GM04503 (cell line): ENCODE measurements around the gene KHSRP.
A peak's percentile ranks its signal among the peaks of the same experiment; 100 is the strongest.
"Not testable (repeated sequence)": the region's sequence is repeated elsewhere in the genome, so short reads cannot be mapped to it uniquely, and the experiment has no call there.

Experiments used
- DNase-seq: peaks from one replicate; pipeline ENCODE4 v3.0.0-alpha.2; 2012; ENCODE audit warnings: low read depth

The KHSRP gene

GRCh38 chr19:6416658-6417405 is 7.8 kb downstream of the KHSRP start:
- no peak for DNase-seq

- no peak for DNase-seq
Observed at GRCh38 chr19:6415591-6416190, 8.9 kb downstream of the KHSRP start.

- DNase-seq, result no peak
Observed at GRCh38 chr19:6414793-6415590, 9.6 kb downstream of the KHSRP start.

GRCh38 chr19:6413721-6414643 is 10.6 kb downstream of the KHSRP start:
- no peak for DNase-seq

- no peak for DNase-seq
Observed at GRCh38 chr19:6413291-6413690, 11.3 kb downstream of the KHSRP start.

- DNase-seq, result no peak
Observed at GRCh38 chr19:6412447-6413091, 12.0 kb downstream of the KHSRP start.

GRCh38 chr19:6412061-6412446 is 12.6 kb downstream of the KHSRP start:
- no peak for DNase-seq

- DNase-seq, result no peak
Observed at GRCh38 chr19:6409346-6409745, 15.3 kb downstream of the KHSRP start.

- no peak for DNase-seq
Observed at GRCh38 chr19:6406401-6406800, 18.2 kb downstream of the KHSRP start.

- no peak for DNase-seq
Observed at GRCh38 chr19:6402837-6403608, 21.6 kb downstream of the KHSRP start.

- no peak for DNase-seq
Observed at GRCh38 chr19:6402058-6402457, 22.6 kb downstream of the KHSRP start.

GRCh38 chr19:6400062-6400944 is 24.3 kb downstream of the KHSRP start:
- not testable (repeated sequence) for DNase-seq

GRCh38 chr19:6396305-6396704 is 28.3 kb downstream of the KHSRP start:
- DNase-seq, result no peak

GRCh38 chr19:6394831-6395230 is 29.8 kb downstream of the KHSRP start:
- DNase-seq, result no peak

GRCh38 chr19:6393983-6394412 is 30.6 kb downstream of the KHSRP start:
- no peak for DNase-seq

GRCh38 chr19:6393074-6393982 is 31.3 kb downstream of the KHSRP start, which contains the start of gene GTF2F1:
Gene GTF2F1 (minus strand): TSS chr19:6393164. CDS start chr19:6392995, 169 bp downstream.
- DNase-seq, result peak; percentile 70

- no peak for DNase-seq
Observed at GRCh38 chr19:6392221-6393073, 32.2 kb downstream of the KHSRP start.
